Stimulated activated CD4-positive, alpha-beta T cell treated with anti-CD3 and anti-CD28 coated beads, Interleukin-12 subunit alpha, Interleukin-12 subunit beta, amount 100 ng/mL, for 48 hours (primary cell): ENCODE measurements around the gene MTUS2.

Experiments used
- DNase-seq, 3 donors: peaks; one replicate each; pipeline ENCODE4 v3.0.0-alpha.2; 2020; ENCODE audit warnings: low read depth in 2 of 3, low spot score in 1 of 3

The MTUS2 gene

GRCh38 chr13:28856287-28856686 is 36.1 kb downstream of the MTUS2 start:
- DNase-seq: no peak

GRCh38 chr13:28859069-28859468 is 38.9 kb downstream of the MTUS2 start:
- DNase-seq: no peak

GRCh38 chr13:28859717-28860116 is 39.6 kb downstream of the MTUS2 start:
- DNase-seq: no peak

- no peak for DNase-seq
Measured at GRCh38 chr13:28864544-28864943, 44.4 kb downstream of the MTUS2 start.

GRCh38 chr13:28865149-28865744 is 45.1 kb downstream of the MTUS2 start:
- no peak for DNase-seq

- DNase-seq: no peak
Measured at GRCh38 chr13:28865951-28866350, 45.8 kb downstream of the MTUS2 start.

- no peak for DNase-seq
Measured at GRCh38 chr13:28866932-28867331, 46.8 kb downstream of the MTUS2 start.

- DNase-seq: no peak
Measured at GRCh38 chr13:28867564-28867963, 47.4 kb downstream of the MTUS2 start.

GRCh38 chr13:28872427-28873176 is 52.5 kb downstream of the MTUS2 start:
- DNase-seq: no peak

GRCh38 chr13:28875846-28876615 is 55.9 kb downstream of the MTUS2 start:
- DNase-seq: no peak

GRCh38 chr13:28877408-28877807 is 57.3 kb downstream of the MTUS2 start:
- no peak for DNase-seq

- no peak for DNase-seq
Measured at GRCh38 chr13:28885181-28885580, 65.0 kb downstream of the MTUS2 start.

GRCh38 chr13:28889086-28889732 is 69.1 kb downstream of the MTUS2 start:
- no peak for DNase-seq

GRCh38 chr13:28890712-28891111 is 70.6 kb downstream of the MTUS2 start:
- DNase-seq: no peak

- no peak for DNase-seq
Measured at GRCh38 chr13:28918030-28918429, 97.9 kb downstream of the MTUS2 start.

- no peak for DNase-seq
Measured at GRCh38 chr13:28922341-28922740, 102.2 kb downstream of the MTUS2 start.

GRCh38 chr13:28935104-28935503 is 115.0 kb downstream of the MTUS2 start:
- DNase-seq: no peak

GRCh38 chr13:28942906-28943305 is 122.8 kb downstream of the MTUS2 start:
- no peak for DNase-seq

GRCh38 chr13:28953714-28954418 is 133.7 kb downstream of the MTUS2 start:
- DNase-seq: no peak

- no peak for DNase-seq
Measured at GRCh38 chr13:28954419-28954725, 134.2 kb downstream of the MTUS2 start.

GRCh38 chr13:28954810-28955209 is 134.7 kb downstream of the MTUS2 start:
- DNase-seq: no peak
